H9 (cell line): ENCODE results near the gene CAPN8. TPM values are rescaled to one million over a fixed set of nuclear protein-coding genes. Genes with fewer than 3 reads are reported as not detected.

ENCODE experiments used
- DNase-seq: peaks from one replicate; pipeline ENCODE4 v3.0.0-alpha.2; 2017
- H2AFZ ChIP-seq: one replicate; pipeline ENCODE4 v1.6.1; 2013; ENCODE audit warnings: mild to moderate bottlenecking, low read length, control low read depth, moderate library complexity
- H2AK5ac ChIP-seq: 2 replicates; pipeline ENCODE4 v1.6.1; 2013; ENCODE audit warnings: low read length, control low read depth, mixed read lengths; ENCODE audit not compliant: insufficient read length
- H2BK120ac ChIP-seq: one replicate; pipeline ENCODE4 v1.6.1; 2013; ENCODE audit warnings: low read depth, mild to moderate bottlenecking, low read length, control low read depth, inconsistent platforms; ENCODE audit not compliant: poor library complexity, severe bottlenecking
- H2BK12ac ChIP-seq: 2 replicates; pipeline ENCODE4 v1.6.1; 2013; ENCODE audit warnings: low read length, control low read depth, mixed read lengths, low read depth; ENCODE audit not compliant: insufficient read length
- H2BK15ac ChIP-seq: 2 replicates; pipeline ENCODE4 v1.6.1; 2013; ENCODE audit warnings: low read depth, low read length, control low read depth
- H2BK20ac ChIP-seq: one replicate; pipeline ENCODE4 v1.6.1; 2013; ENCODE audit warnings: low read depth, mild to moderate bottlenecking, low read length, control low read depth, inconsistent platforms; ENCODE audit not compliant: poor library complexity, severe bottlenecking
- H2BK5ac ChIP-seq: 2 replicates; pipeline ENCODE4 v1.6.1; 2013; ENCODE audit warnings: low read length, control low read depth, mixed read lengths; ENCODE audit not compliant: insufficient read length
- H3K14ac ChIP-seq: 2 replicates; pipeline ENCODE4 v1.6.1; 2013; ENCODE audit warnings: low read length, control low read depth; ENCODE audit not compliant: insufficient read depth
- H3K18ac ChIP-seq: 2 replicates; pipeline ENCODE4 v1.6.1; 2013; ENCODE audit warnings: low read depth, mild to moderate bottlenecking, mixed read lengths, low read length, control low read depth; ENCODE audit not compliant: insufficient read length
- H3K23ac ChIP-seq: 2 replicates; pipeline ENCODE4 v1.6.1; 2013; ENCODE audit warnings: low read length, control low read depth, mixed read lengths, low read depth; ENCODE audit not compliant: insufficient read length
- H3K23me2 ChIP-seq: 2 replicates; pipeline ENCODE4 v1.6.1; 2013; ENCODE audit warnings: low read depth, mild to moderate bottlenecking, mixed read lengths, low read length, control low read depth; ENCODE audit not compliant: insufficient read length, poor library complexity, severe bottlenecking
- H3K27ac ChIP-seq: 2 replicates; pipeline ENCODE4 v1.5.1; 2013; ENCODE audit warnings: low read length, control low read depth, mixed read lengths, low read depth; ENCODE audit not compliant: insufficient read length
- H3K27me3 ChIP-seq: 2 replicates; pipeline ENCODE4 v1.6.1; 2013; ENCODE audit warnings: low read length, control low read depth, inconsistent platforms; ENCODE audit not compliant: insufficient read depth
- H3K4ac ChIP-seq: 2 replicates; pipeline ENCODE4 v1.6.1; 2013; ENCODE audit warnings: low read depth, mild to moderate bottlenecking, control low read depth, inconsistent platforms, low read length, moderate library complexity
- H3K4me1 ChIP-seq: 2 replicates; pipeline ENCODE4 v1.6.1; 2013; ENCODE audit warnings: low read length, control low read depth, inconsistent platforms; ENCODE audit not compliant: insufficient read depth
- H3K4me2 ChIP-seq: 2 replicates; pipeline ENCODE4 v1.6.1; 2013; ENCODE audit warnings: low read length, control low read depth, mixed read lengths; ENCODE audit not compliant: insufficient read length, insufficient read depth
- H3K56ac ChIP-seq: 2 replicates; pipeline ENCODE4 v1.6.1; 2013; ENCODE audit warnings: low read depth, mild to moderate bottlenecking, mixed read lengths, low read length, control low read depth; ENCODE audit not compliant: insufficient read length
- H3K79me1 ChIP-seq: 2 replicates; pipeline ENCODE4 v1.6.1; 2013; ENCODE audit warnings: low read depth, mild to moderate bottlenecking, moderate library complexity, low read length, control low read depth, inconsistent platforms; ENCODE audit not compliant: insufficient read depth, poor library complexity, severe bottlenecking
- H3K79me2 ChIP-seq: 2 replicates; pipeline ENCODE4 v1.6.1; 2013; ENCODE audit warnings: low read length, control low read depth, inconsistent platforms; ENCODE audit not compliant: insufficient read depth
- H3K9ac ChIP-seq: 2 replicates; pipeline ENCODE4 v1.6.1; 2013; ENCODE audit warnings: low read length, control low read depth, mixed read lengths; ENCODE audit not compliant: insufficient read length; ENCODE audit errors: extremely low read depth
- H3K9me3 ChIP-seq: one replicate; pipeline ENCODE4 v1.6.1; 2013; ENCODE audit warnings: low read depth, low read length, inconsistent platforms; ENCODE audit not compliant: control insufficient read depth
- H3T11ph ChIP-seq: one replicate; pipeline ENCODE4 v1.6.1; 2013; ENCODE audit warnings: mild to moderate bottlenecking, low read length, control low read depth, inconsistent platforms
- H4K20me1 ChIP-seq: one replicate; pipeline ENCODE4 v1.6.1; 2013; ENCODE audit not compliant: control insufficient read depth, insufficient read length, insufficient read depth
- H4K5ac ChIP-seq: 2 replicates; pipeline ENCODE4 v1.6.1; 2013; ENCODE audit warnings: low read depth, mild to moderate bottlenecking, mixed read lengths, low read length, control low read depth; ENCODE audit not compliant: insufficient read length
- H4K8ac ChIP-seq: replicated peaks from 2 replicates; pipeline ENCODE4 v1.6.1; 2013; ENCODE audit warnings: low read length, control low read depth, mixed read lengths, low read depth; ENCODE audit not compliant: insufficient read length
- H4K91ac ChIP-seq: 2 replicates; pipeline ENCODE4 v1.6.1; 2013; ENCODE audit warnings: low read depth, mild to moderate bottlenecking, moderate library complexity, mixed read lengths, low read length, control low read depth; ENCODE audit not compliant: insufficient read length
- H3K27ac Mint-ChIP-seq, 3 experiments: 2 replicates in 2 of 3; 3 replicates in 1 of 3; pipeline ENCODE4 v1.8.0; 2020 to 2021; ENCODE audit warnings: mixed read lengths in 3 of 3, mild to moderate bottlenecking in 1 of 3, moderate library complexity in 1 of 3
- H3K27me3 Mint-ChIP-seq: 2 replicates; pipeline ENCODE4 v1.8.0; 2021; ENCODE audit warnings: low read depth, mild to moderate bottlenecking, moderate library complexity, mixed read lengths
- H3K36me3 Mint-ChIP-seq, 3 experiments: 2 replicates in 2 of 3; 3 replicates in 1 of 3; pipeline ENCODE4 v1.8.0; 2020 to 2021; ENCODE audit warnings: low read depth in 3 of 3, mixed read lengths in 3 of 3; ENCODE audit not compliant: insufficient read depth in 1 of 3
- H3K4me1 Mint-ChIP-seq, 2 experiments: 2 replicates each; pipeline ENCODE4 v1.8.0; 2020; ENCODE audit warnings: mixed read lengths in 2 of 2
- H3K4me3 Mint-ChIP-seq, 2 experiments: 2 replicates in 1 of 2; 3 replicates in 1 of 2; pipeline ENCODE4 v1.8.0; 2020 to 2021; ENCODE audit warnings: mild to moderate bottlenecking in 2 of 2, mixed read lengths in 2 of 2, moderate library complexity in 1 of 2
- H3K9me3 Mint-ChIP-seq, 2 experiments: 2 replicates in 1 of 2; 3 replicates in 1 of 2; pipeline ENCODE4 v1.8.0; 2020; ENCODE audit warnings: mild to moderate bottlenecking in 2 of 2, mixed read lengths in 2 of 2, moderate library complexity in 1 of 2
- WGBS: extraction: QIAGEN DNeasy Blood & Tissue Kit; methylation state at CpG from one replicate; pipeline ENCODE4 v1.1.7; 2013; ENCODE audit warnings: missing lambda C conversion rate, low lambda C conversion rate, mixed read lengths; ENCODE audit not compliant: insufficient read length; ENCODE audit errors: extremely low coverage; 5-methylcytosine and 5-hydroxymethylcytosine counted together
- total RNA-seq: library from RNA; stranded (reverse); gene quantifications from 2 replicates; pipeline ENCODE4 v1.2.1, GENCODE V29; 2021
- TF ChIP-seq, protein P1 (sequence below): fragments of 200-600 bp; sonication (generic); conservative IDR thresholded peaks from 3 replicates; pipeline ENCODE4 v1.8.0; 2021; ENCODE audit warnings: antibody characterized with exemption, mild to moderate bottlenecking

The CAPN8 gene
- total RNA-seq, 1 experiment from 2014 or later: not detected

DNA sequence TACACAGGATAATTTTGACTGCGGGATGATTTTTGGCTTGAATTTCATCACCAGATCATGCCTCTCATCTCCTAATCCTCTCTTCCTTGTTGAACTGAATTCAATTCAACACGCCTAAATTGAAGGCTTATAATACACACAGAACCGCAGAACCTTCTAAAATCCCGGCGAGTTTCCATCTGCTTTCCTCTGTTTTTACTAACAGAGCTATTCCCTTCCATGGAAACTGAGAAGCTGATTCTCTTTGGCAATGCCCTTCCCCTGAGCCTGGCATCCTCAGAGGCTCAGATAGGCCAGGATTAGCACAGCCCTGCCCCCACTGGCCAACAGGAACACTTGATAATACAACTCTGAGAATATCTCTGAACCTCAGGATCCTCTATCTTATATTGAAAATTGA, 130.2 kb downstream of the CAPN8 start:
- H2BK20ac ChIP-seq: no peak overlapping the region

More for the DNA sequence above, 130.2 kb downstream of the CAPN8 start:
- Histone ChIP-seq H2BK5ac (no peak overlapping the region), H3K4me1 (no peaks in the 10 kb centered on the region), H4K91ac (no peak overlapping the region), H3K18ac (no peak overlapping the region), H4K20me1 (no peaks in the 10 kb centered on the region), H2AK5ac (no peak overlapping the region), H2AFZ (no peak overlapping the region), H2BK120ac (no peak overlapping the region), H3K9ac (no peak overlapping the region), H2BK15ac (no peak overlapping the region), H3K23ac (no peak overlapping the region), H3K9me3 (no peaks in the 10 kb centered on the region), H3K4ac (no peak overlapping the region), H2BK12ac (no peak overlapping the region), H4K8ac (no peak overlapping the region), H3K14ac (no peak overlapping the region), H4K5ac (no peak overlapping the region), H3K56ac (no peak overlapping the region), H3K4me2 (no peak overlapping the region), H3K79me2 (no peaks in the 10 kb centered on the region), H3K27me3 (no peaks in the 10 kb centered on the region), H3K23me2 (no peaks in the 10 kb centered on the region), H3K27ac (no peak overlapping the region), H3T11ph (no peak overlapping the region), H3K79me1 (no peaks in the 10 kb centered on the region)
- H3K36me3 Mint-ChIP-seq: no peaks in the 10 kb centered on the region
- no peak for DNase-seq
- peaks cover 5% of the 10 kb centered on the region for H3K27me3 Mint-ChIP-seq
- WGBS: no CpG with 5 or more reads among the region's 5 CpGs
- TF ChIP-seq, protein P1, sequence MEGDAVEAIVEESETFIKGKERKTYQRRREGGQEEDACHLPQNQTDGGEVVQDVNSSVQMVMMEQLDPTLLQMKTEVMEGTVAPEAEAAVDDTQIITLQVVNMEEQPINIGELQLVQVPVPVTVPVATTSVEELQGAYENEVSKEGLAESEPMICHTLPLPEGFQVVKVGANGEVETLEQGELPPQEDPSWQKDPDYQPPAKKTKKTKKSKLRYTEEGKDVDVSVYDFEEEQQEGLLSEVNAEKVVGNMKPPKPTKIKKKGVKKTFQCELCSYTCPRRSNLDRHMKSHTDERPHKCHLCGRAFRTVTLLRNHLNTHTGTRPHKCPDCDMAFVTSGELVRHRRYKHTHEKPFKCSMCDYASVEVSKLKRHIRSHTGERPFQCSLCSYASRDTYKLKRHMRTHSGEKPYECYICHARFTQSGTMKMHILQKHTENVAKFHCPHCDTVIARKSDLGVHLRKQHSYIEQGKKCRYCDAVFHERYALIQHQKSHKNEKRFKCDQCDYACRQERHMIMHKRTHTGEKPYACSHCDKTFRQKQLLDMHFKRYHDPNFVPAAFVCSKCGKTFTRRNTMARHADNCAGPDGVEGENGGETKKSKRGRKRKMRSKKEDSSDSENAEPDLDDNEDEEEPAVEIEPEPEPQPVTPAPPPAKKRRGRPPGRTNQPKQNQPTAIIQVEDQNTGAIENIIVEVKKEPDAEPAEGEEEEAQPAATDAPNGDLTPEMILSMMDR: peak; percentile 12; the same call in 1 of the 3 replicates
- H3K4me1 Mint-ChIP-seq: peaks cover 14% of the 10 kb centered on the region in 2 experiments
- no peaks in the 10 kb centered on the region for H3K9me3 Mint-ChIP-seq
- no peak overlapping the region for H3K27ac Mint-ChIP-seq
- H3K4me3 Mint-ChIP-seq: no peak overlapping the region
